Muscle layer of colon (tissue), 2 donors: ENCODE results near the gene NELFA.

ENCODE experiments used
- H3K27ac ChIP-seq: one replicate; pipeline ENCODE4 v1.7.0; 2013; ENCODE audit warnings: low read depth, mild to moderate bottlenecking, low read length, moderate library complexity
- H3K27me3 ChIP-seq, 2 donors: one replicate each; pipeline ENCODE4 v1.7.0; 2013; ENCODE audit warnings: low read length in 2 of 2, mild to moderate bottlenecking in 2 of 2; ENCODE audit not compliant: insufficient read depth in 2 of 2, control insufficient read depth in 1 of 2
- H3K36me3 ChIP-seq: one replicate; pipeline ENCODE4 v1.7.0; 2013; ENCODE audit warnings: mild to moderate bottlenecking, low read length; ENCODE audit not compliant: insufficient read depth
- H3K4me1 ChIP-seq: one replicate; pipeline ENCODE4 v1.7.0; 2013; ENCODE audit warnings: mild to moderate bottlenecking, low read length; ENCODE audit not compliant: insufficient read depth
- H3K4me3 ChIP-seq, 2 donors: one replicate each; pipeline ENCODE4 v1.7.0; 2013; ENCODE audit warnings: low read length in 2 of 2, low read depth in 1 of 2, mild to moderate bottlenecking in 1 of 2, moderate library complexity in 1 of 2
- H3K9ac ChIP-seq: one replicate; pipeline ENCODE4 v1.7.0; 2013; ENCODE audit warnings: low read length
- H3K9me3 ChIP-seq: one replicate; pipeline ENCODE4 v1.7.0; 2013; ENCODE audit warnings: mild to moderate bottlenecking, low read length
- donor health status: abdominal sarcoma.
- donor health status: Adenocarcinoma of cecum.

The NELFA gene

GRCh38 chr4:2045518-2045951 lies 36.8 kb upstream of the NELFA start:
- peaks cover 5% of the 10 kb centered on the region for H3K4me1 ChIP-seq
- H3K9ac ChIP-seq, result no peak overlapping the region
- peaks cover 0 to 54% of the 10 kb centered on the region in 2 donors for H3K27me3 ChIP-seq
- H3K4me3 ChIP-seq, result no peak overlapping the region
- no peaks in the 10 kb centered on the region for H3K9me3 ChIP-seq
- H3K36me3 ChIP-seq, result no peaks in the 10 kb centered on the region
- H3K27ac ChIP-seq, result no peak overlapping the region

DNA sequence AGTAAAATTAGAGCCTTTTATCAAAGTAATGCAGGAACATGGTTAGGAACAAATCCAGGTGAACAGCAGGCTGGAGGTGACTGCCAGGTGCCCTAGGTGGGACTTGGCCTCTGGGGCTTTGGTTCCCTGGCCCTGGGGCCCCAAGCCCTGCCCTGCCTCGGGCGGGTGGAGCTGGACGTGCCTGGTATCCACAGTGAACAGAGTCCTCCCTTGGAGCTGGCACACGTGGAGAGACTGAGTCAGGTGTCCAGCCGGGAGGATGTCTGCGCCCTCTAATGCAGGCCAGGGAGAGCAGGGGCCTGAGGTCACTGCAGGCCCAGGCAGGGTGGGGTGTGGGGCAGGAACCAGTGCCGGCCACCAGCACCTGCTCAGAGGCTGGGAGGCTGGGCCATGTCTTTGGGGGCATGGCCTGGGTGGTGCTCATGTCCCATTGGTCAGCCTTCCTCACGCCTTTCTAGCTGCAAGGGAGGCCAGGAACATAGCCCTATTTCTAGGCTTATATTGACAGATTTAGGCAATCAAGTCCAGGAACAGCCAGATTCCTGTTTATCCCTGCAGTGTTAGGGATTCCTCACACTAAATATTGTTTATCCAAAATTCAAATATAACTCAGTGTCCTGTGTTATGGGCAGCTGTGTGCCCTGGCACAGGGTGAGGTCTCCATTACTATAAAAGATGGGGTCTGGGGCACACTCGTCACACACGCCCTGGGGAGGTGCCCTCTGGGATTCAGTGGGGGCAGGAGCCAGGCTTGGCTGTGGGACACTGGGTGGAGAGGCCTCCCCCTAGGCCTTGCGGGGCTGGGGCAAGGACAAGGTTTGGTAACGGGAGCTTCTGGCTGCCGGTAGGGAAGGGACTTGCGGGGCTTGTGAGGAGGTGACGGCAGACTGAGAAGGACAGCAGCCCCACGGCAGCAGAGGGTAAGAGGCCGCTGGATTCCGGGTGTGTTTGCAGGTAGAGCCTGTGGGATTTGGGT lies 36.1 kb upstream of the NELFA start:
- Histone ChIP-seq H3K27me3 (peaks cover 0 to 59% of the 10 kb centered on the region in 2 donors), H3K9ac (no peak overlapping the region), H3K4me1 (peaks cover 5% of the 10 kb centered on the region), H3K36me3 (no peaks in the 10 kb centered on the region), H3K27ac (no peak overlapping the region), H3K9me3 (no peaks in the 10 kb centered on the region), H3K4me3 (no peak overlapping the region)

DNA sequence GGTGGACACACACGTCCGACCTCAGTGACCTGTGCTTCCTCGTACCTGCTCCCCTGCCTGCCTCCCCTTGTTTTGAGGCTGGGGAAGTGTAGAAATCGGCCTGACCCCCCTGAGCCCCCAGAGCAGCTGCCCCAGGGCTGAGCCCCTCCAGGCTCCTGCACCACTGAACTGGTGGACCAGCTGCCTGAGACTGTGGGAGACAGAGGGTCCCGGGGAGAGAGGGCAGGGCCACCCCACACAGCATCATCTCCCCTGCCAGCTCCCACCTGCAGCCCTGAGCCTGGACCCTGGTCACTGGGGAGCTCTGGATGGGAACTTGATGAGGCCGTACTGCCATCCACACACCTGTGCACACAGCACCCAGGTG lies 35.3 kb upstream of the NELFA start:
- Histone ChIP-seq H3K4me1 (peaks cover 5% of the 10 kb centered on the region), H3K36me3 (no peaks in the 10 kb centered on the region), H3K9ac (no peak overlapping the region), H3K9me3 (no peaks in the 10 kb centered on the region), H3K4me3 (no peak overlapping the region), H3K27me3 (peaks cover 0 to 64% of the 10 kb centered on the region in 2 donors), H3K27ac (no peak overlapping the region)

DNA sequence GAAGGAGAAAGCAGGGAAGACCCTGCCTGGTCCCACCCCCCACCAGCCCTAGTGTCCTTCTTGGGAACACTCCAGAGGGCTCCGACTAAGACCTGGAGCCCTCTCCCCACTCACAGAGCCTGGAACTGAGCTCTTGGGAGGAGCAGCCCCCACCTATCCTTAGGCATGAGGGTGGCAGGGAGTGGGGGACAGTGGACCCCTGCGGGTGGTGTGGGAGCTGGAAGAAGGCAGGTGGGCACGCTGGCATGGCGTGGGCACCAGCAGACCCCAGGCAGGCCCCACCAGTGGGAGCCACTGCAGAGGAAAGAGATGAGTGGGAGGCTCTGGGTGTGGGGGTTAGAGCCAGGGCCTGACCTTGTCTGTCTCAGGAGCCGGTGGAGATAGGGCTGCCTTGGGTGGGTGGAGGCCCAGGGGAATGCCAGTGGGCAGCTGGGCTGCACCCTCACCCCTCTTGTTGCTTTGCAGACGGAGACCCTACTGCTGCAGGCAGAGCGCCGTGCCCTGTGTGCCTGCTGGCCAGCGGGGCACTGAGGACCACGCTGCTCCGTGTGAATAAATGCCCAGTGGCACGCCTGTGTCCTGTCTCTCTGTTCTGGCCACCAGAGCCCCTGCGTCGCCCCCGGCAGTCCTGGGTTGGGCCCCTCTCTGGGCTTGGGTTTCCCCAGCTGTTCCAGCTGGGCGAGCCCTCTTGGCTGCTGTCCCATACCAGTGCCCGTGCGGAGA lies 34.8 kb upstream of the NELFA start:
- Histone ChIP-seq H3K4me1 (peaks cover 5% of the 10 kb centered on the region), H3K9ac (no peak overlapping the region), H3K27me3 (peaks cover 0 to 63% of the 10 kb centered on the region in 2 donors), H3K27ac (no peak overlapping the region), H3K36me3 (no peaks in the 10 kb centered on the region), H3K4me3 (no peak overlapping the region), H3K9me3 (no peaks in the 10 kb centered on the region)

DNA sequence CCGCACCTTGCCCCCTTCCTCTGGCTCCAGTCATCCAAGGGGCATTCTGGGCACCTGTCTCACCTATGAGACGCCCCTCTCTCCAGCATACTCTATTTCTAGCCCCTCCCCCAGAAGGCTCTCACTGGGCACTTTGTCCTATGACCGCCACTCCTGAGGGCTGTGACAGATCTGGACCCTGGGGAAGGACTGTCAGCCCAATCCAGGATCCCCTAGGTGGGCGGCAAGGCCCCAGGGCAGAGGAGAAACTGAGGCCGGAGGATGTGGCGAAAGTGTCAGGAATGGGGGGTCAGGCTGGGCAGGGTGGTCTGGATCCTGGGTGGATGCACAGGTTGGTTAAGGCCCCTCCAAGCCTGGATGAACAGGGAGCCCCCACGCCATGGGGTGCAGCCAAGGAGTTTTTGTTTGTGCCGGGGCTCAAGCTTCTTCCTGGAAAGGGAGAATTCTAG lies 34.2 kb upstream of the NELFA start:
- Histone ChIP-seq H3K4me3 (no peak overlapping the region), H3K27ac (no peak overlapping the region), H3K9ac (no peak overlapping the region), H3K36me3 (no peaks in the 10 kb centered on the region), H3K9me3 (no peaks in the 10 kb centered on the region), H3K27me3 (peaks cover 0 to 62% of the 10 kb centered on the region in 2 donors), H3K4me1 (peaks cover 5% of the 10 kb centered on the region)

- H3K9ac ChIP-seq, result no peak overlapping the region
- H3K4me1 ChIP-seq, result peaks cover 5% of the 10 kb centered on the region
- H3K27ac ChIP-seq, result no peak overlapping the region
- H3K4me3 ChIP-seq, result peak overlapping the region in 1 of 2 donors; percentile 74
- peaks cover 0 to 58% of the 10 kb centered on the region in 2 donors for H3K27me3 ChIP-seq
- H3K9me3 ChIP-seq, result no peaks in the 10 kb centered on the region
- H3K36me3 ChIP-seq, result no peaks in the 10 kb centered on the region
Measured at GRCh38 chr4:2042204-2042946, 33.6 kb upstream of the NELFA start.

- Histone ChIP-seq H3K36me3 (no peaks in the 10 kb centered on the region), H3K27me3 (peaks cover 0 to 49% of the 10 kb centered on the region in 2 donors), H3K9me3 (no peaks in the 10 kb centered on the region), H3K27ac (no peak overlapping the region), H3K9ac (no peak overlapping the region), H3K4me1 (peaks cover 5% of the 10 kb centered on the region), H3K4me3 (peak overlapping the region; percentile 49 to 74)
Measured at GRCh38 chr4:2041239-2042130, 32.7 kb upstream of the NELFA start.

DNA sequence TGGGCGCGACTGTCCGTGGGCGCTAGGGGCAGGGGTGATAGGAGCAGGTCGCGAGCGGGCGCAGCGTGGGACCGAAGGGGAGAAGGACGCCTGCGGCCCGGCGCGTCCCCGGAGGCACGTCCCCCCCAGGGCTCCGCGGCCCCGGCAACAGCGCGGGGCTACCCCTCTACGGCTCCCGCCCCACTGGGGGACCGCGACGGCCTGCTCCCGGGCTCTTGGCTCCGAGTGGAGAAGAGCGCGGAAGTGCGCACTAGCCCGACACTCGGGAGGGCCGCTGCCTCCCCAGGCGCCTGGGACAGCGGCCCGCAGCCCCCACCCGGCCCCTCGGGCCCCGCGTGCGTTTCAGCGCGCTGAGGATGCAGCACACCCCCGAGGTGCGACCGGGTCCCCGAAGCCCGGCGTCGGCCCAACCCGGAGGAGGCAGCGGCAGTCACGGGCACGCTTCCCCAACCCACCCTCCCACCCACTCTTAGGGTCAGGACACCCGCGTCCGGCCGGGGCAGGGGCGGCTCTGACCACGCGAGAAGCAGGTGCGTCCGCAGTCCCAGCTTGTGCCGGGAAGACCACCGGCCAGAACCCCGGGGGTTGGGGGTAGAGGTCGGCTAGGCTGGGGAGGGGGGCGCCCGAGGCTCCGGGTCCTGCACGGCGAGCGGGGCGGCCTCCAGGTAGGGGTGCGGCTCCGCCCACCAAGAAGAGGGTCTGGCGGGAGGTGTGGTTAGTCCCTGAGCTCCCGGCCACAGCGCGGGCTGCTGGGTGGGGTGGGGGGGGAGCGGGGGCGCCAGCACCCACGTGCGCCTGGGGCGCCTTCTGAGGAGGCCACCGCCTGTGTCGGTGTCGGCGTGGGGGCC lies 31.8 kb upstream of the NELFA start:
- H3K9ac ChIP-seq, result no peak overlapping the region
- peaks cover 5% of the 10 kb centered on the region for H3K4me1 ChIP-seq
- no peak overlapping the region for H3K4me3 ChIP-seq
- H3K9me3 ChIP-seq, result no peaks in the 10 kb centered on the region
- no peak overlapping the region for H3K27ac ChIP-seq
- H3K36me3 ChIP-seq, result no peaks in the 10 kb centered on the region
- H3K27me3 ChIP-seq, result peaks cover 0 to 44% of the 10 kb centered on the region in 2 donors

DNA sequence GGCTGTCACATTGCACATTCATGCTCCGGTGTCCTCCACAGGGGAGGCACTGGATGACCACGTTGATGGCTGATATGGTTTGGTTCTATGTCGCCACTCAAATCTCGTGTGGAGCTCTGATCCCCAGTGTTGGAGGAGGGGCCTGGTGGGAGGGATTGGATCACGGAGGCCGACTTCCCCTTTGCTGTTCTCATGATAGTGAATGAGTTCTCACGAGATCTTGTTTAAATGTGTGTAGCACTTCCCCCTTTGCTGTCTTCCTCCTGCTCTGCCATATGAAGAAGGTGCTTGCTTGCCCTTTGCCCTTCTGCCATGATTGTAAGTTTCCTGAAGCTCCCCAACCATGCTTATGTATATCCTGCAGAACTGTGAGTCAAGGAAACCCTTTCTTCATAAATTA lies 28.1 kb upstream of the NELFA start:
- H3K36me3 ChIP-seq, result no peaks in the 10 kb centered on the region

GRCh38 chr4:2036327-2036726 lies 27.6 kb upstream of the NELFA start:
- Histone ChIP-seq H3K4me1 (peaks cover under 1% of the 10 kb centered on the region), H3K9ac (no peak overlapping the region), H3K27me3 (peaks cover 0 to 18% of the 10 kb centered on the region in 2 donors), H3K36me3 (no peaks in the 10 kb centered on the region), H3K4me3 (no peak overlapping the region), H3K9me3 (no peaks in the 10 kb centered on the region), H3K27ac (no peak overlapping the region)

More for the DNA sequence above, 28.1 kb upstream of the NELFA start:
- H3K27ac ChIP-seq, result no peak overlapping the region
- H3K9ac ChIP-seq, result no peak overlapping the region
- peaks cover 0 to 23% of the 10 kb centered on the region in 2 donors for H3K27me3 ChIP-seq
- no peaks in the 10 kb centered on the region for H3K9me3 ChIP-seq
- no peak overlapping the region for H3K4me3 ChIP-seq
- peaks cover 5% of the 10 kb centered on the region for H3K4me1 ChIP-seq
